VCaP (cell line): ENCODE measurements around the gene GLYATL3.

Source experiments
- H3K27ac ChIP-seq: fragments of 450-650 bp; 2 replicates; pipeline ENCODE4 v1.5.1; 2017
- CTCF ChIP-seq: fragments of 450-650 bp; conservative IDR thresholded peaks from 2 replicates; pipeline ENCODE4 v1.5.1; 2017; ENCODE audit warnings: mild to moderate bottlenecking, moderate library complexity

GLYATL3 gene

DNA sequence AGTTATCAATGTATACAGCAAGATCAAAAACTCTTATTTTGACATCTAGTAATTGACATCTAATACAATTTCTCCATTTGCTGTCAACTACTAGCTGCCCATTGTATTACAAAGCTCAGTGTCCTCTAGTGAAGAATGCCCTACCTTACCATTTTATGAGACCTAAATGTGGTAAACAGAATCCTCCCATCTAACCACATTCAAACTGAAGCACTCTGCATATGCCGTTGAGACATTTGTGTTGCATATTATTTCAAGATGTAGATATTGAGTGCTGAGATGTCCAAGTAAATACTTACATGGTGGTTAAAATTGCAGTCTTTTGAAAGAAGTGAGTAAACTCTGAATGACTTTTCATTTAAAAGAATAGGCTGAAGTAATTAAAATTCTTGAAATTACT is 597 bp upstream of the GLYATL3 start:
- no peak overlapping the region for H3K27ac ChIP-seq
- TF ChIP-seq CTCF: no peak

GRCh38 chr6:49504666-49505065 is 4.9 kb downstream of the GLYATL3 start:
- H3K27ac ChIP-seq: no peak overlapping the region
- TF ChIP-seq CTCF: no peak

- no peak for TF ChIP-seq CTCF
- H3K27ac ChIP-seq: no peak overlapping the region
These were observed 6.9 kb downstream of the GLYATL3 start for GRCh38 chr6:49506569-49507111.

- H3K27ac ChIP-seq: peak overlapping the region; percentile 48
- no peak for TF ChIP-seq CTCF
These were observed 9.6 kb downstream of the GLYATL3 start for GRCh38 chr6:49509342-49509741.

- no peak overlapping the region for H3K27ac ChIP-seq
These were observed 13.6 kb downstream of the GLYATL3 start for GRCh38 chr6:49513153-49513989.

DNA sequence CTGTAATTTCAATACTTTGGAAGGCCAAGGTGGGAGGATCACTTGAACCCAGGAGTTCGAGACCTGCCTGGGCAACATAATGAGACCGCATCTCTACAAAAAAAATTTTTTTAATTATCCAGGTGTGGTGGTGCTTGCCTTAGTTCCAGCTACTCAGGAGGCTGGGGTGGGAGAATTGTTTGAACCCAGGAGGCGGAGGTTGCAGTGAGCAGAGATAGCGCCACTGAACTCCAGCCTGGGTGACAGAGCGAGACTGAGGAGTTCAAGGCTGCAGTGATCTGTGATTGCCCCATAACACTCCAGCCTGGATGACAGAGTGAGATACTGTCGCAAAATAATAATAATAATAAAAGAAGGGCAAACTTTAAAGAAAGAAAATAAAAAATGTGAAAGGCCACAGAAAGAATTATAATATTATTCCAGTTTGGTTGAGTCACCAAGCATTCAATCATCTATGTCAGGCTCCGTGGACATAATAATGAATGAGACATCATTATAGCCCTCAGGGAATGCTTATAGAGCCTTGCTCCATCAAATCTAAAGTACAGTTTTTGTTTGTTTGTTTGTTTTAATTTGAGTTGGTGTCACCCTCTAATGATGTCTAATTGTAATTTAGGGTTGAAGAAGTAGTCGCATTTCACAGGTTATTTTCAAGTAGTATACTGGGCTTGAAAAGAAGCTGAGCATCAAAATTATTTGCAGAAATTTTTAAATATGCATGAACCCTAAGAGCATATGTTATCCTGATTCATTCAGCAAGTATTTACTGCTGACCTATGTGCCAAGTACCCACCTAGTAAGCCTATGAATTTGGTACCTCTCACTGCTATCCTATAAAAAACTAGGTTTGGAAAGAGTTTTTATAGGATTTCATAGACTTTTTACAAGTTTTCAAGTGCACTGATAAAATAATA is 15.1 kb downstream of the GLYATL3 start:
- no peak overlapping the region for H3K27ac ChIP-seq
- TF ChIP-seq CTCF: no peak

More at GRCh38 chr6:49513153-49513989, 13.6 kb downstream of the GLYATL3 start:
- no peak for TF ChIP-seq CTCF

DNA sequence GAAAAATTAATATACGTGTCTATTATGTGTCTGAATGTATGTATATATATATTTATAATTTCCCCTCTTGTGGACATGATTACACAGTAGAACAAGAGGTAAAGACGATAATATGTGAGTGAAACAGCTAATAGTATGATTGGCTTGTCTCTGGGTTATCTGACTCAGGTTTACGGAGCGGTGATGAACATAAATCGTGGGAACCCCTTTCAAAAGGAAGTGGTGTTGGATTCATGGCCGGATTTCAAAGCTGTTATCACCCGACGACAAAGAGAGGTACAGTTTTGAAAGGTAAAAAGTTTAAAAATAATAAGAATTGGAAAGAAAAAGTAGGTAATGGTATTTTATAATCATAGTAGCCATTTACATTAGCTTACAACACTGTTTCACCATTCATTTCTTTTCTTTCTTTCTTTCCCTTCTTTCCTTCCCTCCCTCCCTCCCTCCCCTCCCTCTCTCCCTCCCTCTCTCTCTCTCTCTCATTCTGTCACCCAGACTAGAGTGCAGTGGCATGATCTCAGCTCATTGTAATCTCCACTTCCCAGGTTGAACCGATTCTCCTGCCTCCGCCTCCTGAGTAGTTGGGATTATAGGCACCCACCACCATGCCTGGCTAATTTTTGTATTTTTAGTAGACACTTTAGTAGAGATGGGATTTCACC is 15.9 kb downstream of the GLYATL3 start:
- no peak for TF ChIP-seq CTCF
- no peak overlapping the region for H3K27ac ChIP-seq
